Hematopoietic multipotent progenitor cell treated with erythropoietin and hydrocortisone succinate and interleukin-3 and kit ligand, for 4 days (in vitro differentiated cells): ENCODE results near the gene C3.

Experiments used
- DNase-seq: peaks from one replicate; pipeline ENCODE4 v3.0.0-alpha.2; 2015

The C3 gene

GRCh38 chr19:6730153-6730804, 9.8 kb upstream of the C3 start:
- DNase-seq = peak; percentile 93

GRCh38 chr19:6729573-6730152, 9.2 kb upstream of the C3 start:
- no peak for DNase-seq

GRCh38 chr19:6728346-6728745, 7.9 kb upstream of the C3 start:
- peak; percentile 71 for DNase-seq

GRCh38 chr19:6725513-6726231, 5.2 kb upstream of the C3 start:
- no peak for DNase-seq

GRCh38 chr19:6724631-6725492, 4.4 kb upstream of the C3 start:
- no peak for DNase-seq

- DNase-seq = peak; percentile 56
Observed at GRCh38 chr19:6723738-6724137, 3.3 kb upstream of the C3 start.

- DNase-seq = no peak
Observed at GRCh38 chr19:6723108-6723618, 2.7 kb upstream of the C3 start.

GRCh38 chr19:6721773-6722172, 1.3 kb upstream of the C3 start:
- DNase-seq = no peak

- no peak for DNase-seq
Observed at GRCh38 chr19:6721138-6721474, 656 bp upstream of the C3 start.

- DNase-seq = no peak
Observed at GRCh38 chr19:6719992-6720368, 470 bp downstream of the C3 start.

GRCh38 chr19:6719540-6719861, 949 bp downstream of the C3 start:
- DNase-seq = no peak

- peak; percentile 71 for DNase-seq
Observed at GRCh38 chr19:6718741-6719539, 1.5 kb downstream of the C3 start.

- no peak for DNase-seq
Observed at GRCh38 chr19:6718111-6718740, 2.2 kb downstream of the C3 start.

GRCh38 chr19:6717441-6717971, 2.9 kb downstream of the C3 start:
- DNase-seq = no peak

- no peak for DNase-seq
Observed at GRCh38 chr19:6717036-6717435, 3.4 kb downstream of the C3 start.

GRCh38 chr19:6716610-6716970, 3.9 kb downstream of the C3 start:
- DNase-seq = no peak

- no peak for DNase-seq
Observed at GRCh38 chr19:6714749-6715555, 5.5 kb downstream of the C3 start.

- no peak for DNase-seq
Observed at GRCh38 chr19:6713773-6714692, 6.4 kb downstream of the C3 start.

GRCh38 chr19:6712692-6713670, 7.5 kb downstream of the C3 start:
- no peak for DNase-seq
